GM12878 (cell line): ENCODE measurements around the gene ACOT7. TPM values are rescaled to one million over a fixed set of nuclear protein-coding genes. Genes with fewer than 3 reads are reported as not detected.

Experiments used
- BCL3 ChIP-seq: IDR thresholded peaks from 2 replicates; pipeline ENCODE4 v1.6.1; 2011; ENCODE audit warnings: borderline replicate concordance, low read depth, mild to moderate bottlenecking, moderate library complexity, low read length; ENCODE audit not compliant: insufficient read depth, poor library complexity, severe bottlenecking
- CBX3 ChIP-seq: fragments of 200-600 bp; sonication (generic); IDR thresholded peaks from 2 replicates; pipeline ENCODE4 v1.6.1; 2016; ENCODE audit warnings: low read depth, borderline replicate concordance
- CBX5 ChIP-seq: sonication (generic); IDR thresholded peaks from 2 replicates; pipeline ENCODE4 v1.6.1; 2016; ENCODE audit warnings: low read depth, moderate library complexity, mild to moderate bottlenecking, inconsistent platforms
- CHD1 ChIP-seq: IDR thresholded peaks from 2 replicates; pipeline ENCODE4 v1.6.1; 2012; ENCODE audit warnings: low read depth, low read length, improper control_type of control experiment
- CREM ChIP-seq: IDR thresholded peaks from 2 replicates; pipeline ENCODE4 v1.6.1; 2014; ENCODE audit warnings: antibody characterized with exemption, low read depth
- DPF2 ChIP-seq: fragments of 450-650 bp; IDR thresholded peaks from 2 replicates; pipeline ENCODE4 v1.6.1; 2017; ENCODE audit warnings: mild to moderate bottlenecking
- ELK1 ChIP-seq: IDR thresholded peaks from 2 replicates; pipeline ENCODE4 v1.6.1; 2012; ENCODE audit warnings: low read depth, low read length, improper control_type of control experiment
- KDM1A ChIP-seq: fragments of 200-600 bp; sonication (generic); IDR thresholded peaks from 2 replicates; pipeline ENCODE4 v1.6.1; 2016; ENCODE audit warnings: borderline replicate concordance
- NFXL1 ChIP-seq: fragments of 450-650 bp; IDR thresholded peaks from 2 replicates; pipeline ENCODE4 v1.6.1; 2017; ENCODE audit warnings: antibody characterized with exemption, mild to moderate bottlenecking, borderline replicate concordance
- POLR2AphosphoS2 ChIP-seq: IDR thresholded peaks from 2 replicates; pipeline ENCODE4 v1.6.1; 2011; ENCODE audit warnings: low read depth, mild to moderate bottlenecking, low read length, improper control_type of control experiment, moderate library complexity
- RFX5 ChIP-seq: IDR thresholded peaks from 2 replicates; pipeline ENCODE4 v1.6.1; 2011; ENCODE audit warnings: low read depth, low read length, improper control_type of control experiment
- SIN3A ChIP-seq: IDR thresholded peaks from 2 replicates; pipeline ENCODE4 v1.6.1; 2012; ENCODE audit warnings: low read depth, low read length, improper control_type of control experiment
- SMAD5 ChIP-seq: IDR thresholded peaks from 2 replicates; pipeline ENCODE4 v1.6.1; 2016; ENCODE audit warnings: antibody characterized with exemption, low read depth
- SRF ChIP-seq, 2 experiments: IDR thresholded peaks; 2 replicates each; pipeline ENCODE4 v1.6.1; 2011; ENCODE audit warnings: low read depth in 2 of 2, low read length in 2 of 2, mild to moderate bottlenecking in 1 of 2, moderate library complexity in 1 of 2
- TARDBP ChIP-seq: IDR thresholded peaks from 2 replicates; pipeline ENCODE4 v1.6.1; 2016; ENCODE audit warnings: borderline replicate concordance
- USF2 ChIP-seq: IDR thresholded peaks from 2 replicates; pipeline ENCODE4 v1.6.1; 2011; ENCODE audit warnings: low read depth, low read length, improper control_type of control experiment, borderline replicate concordance
- YY1 ChIP-seq: IDR thresholded peaks from 2 replicates; pipeline ENCODE4 v1.6.1; 2011; ENCODE audit warnings: low read depth, mild to moderate bottlenecking, low read length
- ZBED1 ChIP-seq: IDR thresholded peaks from 2 replicates; pipeline ENCODE4 v1.6.1; 2016; ENCODE audit warnings: borderline replicate concordance
- ZBTB11 ChIP-seq: fragments of 450-650 bp; formaldehyde crosslinking; IDR thresholded peaks from 2 replicates; pipeline ENCODE4 v1.5.0; 2022; ENCODE audit warnings: mild to moderate bottlenecking, missing genetic modification characterization
- ZBTB4 ChIP-seq: fragments of 450-650 bp; formaldehyde crosslinking; IDR thresholded peaks from 2 replicates; pipeline ENCODE4 v1.4.0; 2022; ENCODE audit warnings: mild to moderate bottlenecking, moderate library complexity
- ZNF384 ChIP-seq: IDR thresholded peaks from 2 replicates; pipeline ENCODE4 v1.6.1; 2012; ENCODE audit warnings: low read depth, mild to moderate bottlenecking, low read length, improper control_type of control experiment, borderline replicate concordance
- polyA plus RNA-seq, 11 experiments: library from polyadenylated mRNA; depleted of rRNA in 4 of 11; unstranded in 6 of 11; stranded (reverse) in 5 of 11; fragments of >200 nt; fragmentation: Nextera tagmentation in 4 of 11; fragmentation: Illumina TruSeq in 1 of 11; extraction: Ambion mirVana in 4 of 11; extraction: Trizol in 1 of 11; gene quantifications; 1 replicate in 1 of 11; 2 replicates in 10 of 11; pipeline versions ENCODE4 v1.2.1 to v1.2.3, GENCODE V29; 2011 to 2016; ENCODE audit warnings: inconsistent platforms in 2 of 11, missing spikeins in 2 of 11, low read depth in 1 of 11
- total RNA-seq, 4 experiments: library from RNA; depleted of rRNA in 3 of 4; stranded (reverse); fragments of >200 nt in 3 of 4; fragmentation: Illumina TruSeq in 1 of 4; extraction: Trizol in 1 of 4; gene quantifications; 2 replicates each; pipeline versions ENCODE4 v1.2.1 to v1.2.3, GENCODE V29; 2013 to 2021

ACOT7 gene
- total and polyA plus RNA-seq, 10 of the 15 experiments (the other 5 are each of a cell fraction or from before 2014, with no cell fraction given): 8.9 to 206 (median 61.2) TPM

- 0 out of 2 replicates have a peak, but pooled peaks have one; percentile 9 for TF ChIP-seq DPF2
- peak; percentile 51; the same call in 1 of the 2 replicates for TF ChIP-seq SIN3A
- TF ChIP-seq ELK1: no peak
- no peak for TF ChIP-seq RFX5
- no peak for TF ChIP-seq NFXL1
- no peak for TF ChIP-seq USF2
- no peak for TF ChIP-seq TARDBP
- no peak for TF ChIP-seq POLR2AphosphoS2
- TF ChIP-seq YY1: 0 out of 2 replicates have a peak, but pooled peaks have one; percentile 21
- peak; percentile 44 to 53; a peak in 1 of 4 replicates for TF ChIP-seq SRF (IDR thresholded peaks at IDR 0.05; ENCODE audit: low read depth in 2 of 2, low read length in 2 of 2)
- no peak for TF ChIP-seq KDM1A
- TF ChIP-seq ZBED1: no peak
- TF ChIP-seq CBX5: no peak
- TF ChIP-seq SMAD5: peak; percentile 60; the same call in 1 of the 2 replicates
- no peak for TF ChIP-seq CHD1
- TF ChIP-seq ZNF384: no peak
- no peak for TF ChIP-seq ZBTB4 (CRISPR knock-in tag)
- no peak for TF ChIP-seq BCL3
- TF ChIP-seq CREM: no peak
- TF ChIP-seq CBX3: no peak
- no peak for TF ChIP-seq ZBTB11 (CRISPR knock-in tag)
Observed at GRCh38 chr1:6392809-6393399, 663 bp downstream of the ACOT7 start (continued).
